ENCODE results near the gene CYTH3. TPM values are rescaled to one million over a fixed set of nuclear protein-coding genes. Genes with fewer than 3 reads are reported as not detected.

CYTH3 gene
- total and polyA plus RNA-seq, 2 of the 4 experiments (the other 2 are of a cell fraction) = 14.2 to 34.8 TPM

DNA sequence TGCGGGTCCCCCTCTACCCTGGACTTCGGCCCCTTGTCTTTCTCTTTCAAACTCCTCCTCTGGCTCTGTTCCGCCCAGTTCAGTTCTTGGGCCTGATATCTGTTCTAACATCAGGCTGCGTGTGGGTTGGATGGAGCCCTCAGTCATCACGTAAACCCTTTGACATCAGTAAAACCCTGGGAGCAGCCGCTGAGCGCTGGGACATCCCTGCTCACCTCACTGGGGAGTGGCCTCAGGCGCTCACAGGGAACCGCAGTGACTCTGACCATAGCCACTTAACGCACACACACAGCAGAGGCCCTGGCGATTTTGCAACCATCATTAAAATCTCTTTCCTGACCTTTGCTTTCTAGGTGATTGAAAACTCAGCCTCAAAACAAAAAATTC lies 113.3 kb downstream of the CYTH3 start:
- H2AK9ac ChIP-seq (replicated peaks; ENCODE audit: low read depth, low read length, poor library complexity) = no peak overlapping the region
- H4K20me1 ChIP-seq (ENCODE audit: insufficient read depth, low read length) = no peaks in the 10 kb centered on the region; the same call in 1 of the 2 replicates
- H3K9me1 ChIP-seq (ENCODE audit: insufficient read depth, low read length) = no peaks in the 10 kb centered on the region
- no peak overlapping the region for H2AFZ ChIP-seq (replicated peaks; ENCODE audit: low read length, poor library complexity)
- H4K5ac ChIP-seq (ENCODE audit: low read depth, low read length) = no peak overlapping the region
- no peak overlapping the region for H2BK20ac ChIP-seq (ENCODE audit: low read depth, low read length)
- peaks cover 4 to 27% of the 10 kb centered on the region in 2 experiments; a peak in 2 of 4 replicates for H3K79me1 ChIP-seq (ENCODE audit: low read depth in 1 of 2, low read length in 2 of 2)
- ATAC-seq (ENCODE audit: low read depth) (no peak), DNase-seq (peak; percentile 5)
- H4K91ac ChIP-seq (ENCODE audit: insufficient read depth, low read depth, low read length) = no peak overlapping the region
- no TSS peak for BruUV-seq (replicated peaks)
- H3K4me2 ChIP-seq (ENCODE audit: low read depth, low read length) = no peak overlapping the region
- H3K23ac ChIP-seq (ENCODE audit: low read depth, low read length) = no peak overlapping the region
- H3K4me3 ChIP-seq (ENCODE audit: insufficient read depth, low read depth, low read length) = no peak overlapping the region
- no peak overlapping the region for H3K9ac ChIP-seq (ENCODE audit: low read depth, low read length)
- in situ Hi-C loops (cut with MboI; ENCODE audit: low sequenced_read_pairs) = no loop called here
- no peaks in the 10 kb centered on the region for H3K27me3 ChIP-seq (ENCODE audit: control insufficient read depth, insufficient read depth, low read length)
- no peak overlapping the region for H3K27ac ChIP-seq (ENCODE audit: insufficient read depth, low read length)
- no peak overlapping the region for H2AK5ac ChIP-seq (ENCODE audit: low read depth, low read length)
- dilution Hi-C loops (cut with HindIII; ENCODE audit: low sequenced_read_pairs, unreplicated experiment) = no loop called here
- H3K18ac ChIP-seq (ENCODE audit: low read depth, low read length) = no peak overlapping the region
- no peak overlapping the region for H3K4ac ChIP-seq (ENCODE audit: low read depth, low read length)
- intact Hi-C loops (cut with micrococcal nuclease) = loop anchor here (10.0 kb wide), 1 partner anchor 276 kb away; no protein-coding TSS in a partner anchor
- no peaks in the 10 kb centered on the region for H3K9me3 ChIP-seq (ENCODE audit: control insufficient read depth, insufficient read depth, low read length)
- no peak overlapping the region for H4K8ac ChIP-seq (ENCODE audit: low read depth in 2 of 2, low read length in 2 of 2)
- H2BK120ac ChIP-seq (ENCODE audit: low read depth, low read length) = no peak overlapping the region
- H3K4me1 ChIP-seq (ENCODE audit: control insufficient read depth, insufficient read depth, low read length) = peaks cover 1% of the 10 kb centered on the region
- CTCF ChIA-PET = interaction anchor here (1.6 to 1.7 kb wide), 2 partner anchors 162 to 164 kb away, joined by 6 to 15 read pairs; no protein-coding TSS in a partner anchor
- no peak overlapping the region for H3K56ac ChIP-seq (ENCODE audit: extremely low read depth, insufficient read depth, low read length)
- no peak overlapping the region for H2BK5ac ChIP-seq (ENCODE audit: low read depth, low read length, poor library complexity, severe bottlenecking)
- no peak overlapping the region for H2BK15ac ChIP-seq (ENCODE audit: low read depth, low read length)
- no peak overlapping the region for H3K14ac ChIP-seq (replicated peaks; ENCODE audit: low read depth, low read length)
- H3K36me3 ChIP-seq (ENCODE audit: control insufficient read depth, insufficient read depth, low read length) = peaks cover 58% of the 10 kb centered on the region
- POLR2A ChIA-PET (ENCODE audit: unreplicated experiment) = no interaction called here
- no peak for TF ChIP-seq RFX5 (IDR thresholded peaks at IDR 0.05; ENCODE audit: low read depth, low read length)
- TF ChIP-seq CEBPB (IDR thresholded peaks at IDR 0.05; ENCODE audit: low read depth, low read length) = no peak
- no peak for TF ChIP-seq RCOR1 (IDR thresholded peaks at IDR 0.05; ENCODE audit: insufficient replicate concordance, low read length)
- no peak for TF ChIP-seq BHLHE40 (IDR thresholded peaks at IDR 0.05; ENCODE audit: low read depth, low read length)
- TF ChIP-seq MXI1 (IDR thresholded peaks at IDR 0.05; ENCODE audit: borderline replicate concordance, low read depth, low read length) = no peak
- no peak for TF ChIP-seq MAZ (IDR thresholded peaks at IDR 0.05; ENCODE audit: borderline replicate concordance, low read depth, low read length)
- no peak for TF ChIP-seq SMC3 (IDR thresholded peaks at IDR 0.05; ENCODE audit: low read depth, low read length)
- TF ChIP-seq MAFK (IDR thresholded peaks at IDR 0.05; ENCODE audit: low read depth, low read length) = no peak
- TF ChIP-seq NFE2L2 (IDR thresholded peaks at IDR 0.05; ENCODE audit: low read depth, low read length) = no peak
- no peak for TF ChIP-seq CHD1 (IDR thresholded peaks at IDR 0.05; ENCODE audit: low read depth, low read length)
- TF ChIP-seq, protein P1, sequence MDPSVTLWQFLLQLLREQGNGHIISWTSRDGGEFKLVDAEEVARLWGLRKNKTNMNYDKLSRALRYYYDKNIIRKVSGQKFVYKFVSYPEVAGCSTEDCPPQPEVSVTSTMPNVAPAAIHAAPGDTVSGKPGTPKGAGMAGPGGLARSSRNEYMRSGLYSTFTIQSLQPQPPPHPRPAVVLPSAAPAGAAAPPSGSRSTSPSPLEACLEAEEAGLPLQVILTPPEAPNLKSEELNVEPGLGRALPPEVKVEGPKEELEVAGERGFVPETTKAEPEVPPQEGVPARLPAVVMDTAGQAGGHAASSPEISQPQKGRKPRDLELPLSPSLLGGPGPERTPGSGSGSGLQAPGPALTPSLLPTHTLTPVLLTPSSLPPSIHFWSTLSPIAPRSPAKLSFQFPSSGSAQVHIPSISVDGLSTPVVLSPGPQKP (IDR thresholded peaks at IDR 0.05; ENCODE audit: borderline replicate concordance, low read depth, low read length) = no peak
- TF ChIP-seq, protein P2, sequence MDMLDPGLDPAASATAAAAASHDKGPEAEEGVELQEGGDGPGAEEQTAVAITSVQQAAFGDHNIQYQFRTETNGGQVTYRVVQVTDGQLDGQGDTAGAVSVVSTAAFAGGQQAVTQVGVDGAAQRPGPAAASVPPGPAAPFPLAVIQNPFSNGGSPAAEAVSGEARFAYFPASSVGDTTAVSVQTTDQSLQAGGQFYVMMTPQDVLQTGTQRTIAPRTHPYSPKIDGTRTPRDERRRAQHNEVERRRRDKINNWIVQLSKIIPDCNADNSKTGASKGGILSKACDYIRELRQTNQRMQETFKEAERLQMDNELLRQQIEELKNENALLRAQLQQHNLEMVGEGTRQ (IDR thresholded peaks at IDR 0.05; ENCODE audit: low read depth, low read length) = no peak
- TF ChIP-seq, protein P3, sequence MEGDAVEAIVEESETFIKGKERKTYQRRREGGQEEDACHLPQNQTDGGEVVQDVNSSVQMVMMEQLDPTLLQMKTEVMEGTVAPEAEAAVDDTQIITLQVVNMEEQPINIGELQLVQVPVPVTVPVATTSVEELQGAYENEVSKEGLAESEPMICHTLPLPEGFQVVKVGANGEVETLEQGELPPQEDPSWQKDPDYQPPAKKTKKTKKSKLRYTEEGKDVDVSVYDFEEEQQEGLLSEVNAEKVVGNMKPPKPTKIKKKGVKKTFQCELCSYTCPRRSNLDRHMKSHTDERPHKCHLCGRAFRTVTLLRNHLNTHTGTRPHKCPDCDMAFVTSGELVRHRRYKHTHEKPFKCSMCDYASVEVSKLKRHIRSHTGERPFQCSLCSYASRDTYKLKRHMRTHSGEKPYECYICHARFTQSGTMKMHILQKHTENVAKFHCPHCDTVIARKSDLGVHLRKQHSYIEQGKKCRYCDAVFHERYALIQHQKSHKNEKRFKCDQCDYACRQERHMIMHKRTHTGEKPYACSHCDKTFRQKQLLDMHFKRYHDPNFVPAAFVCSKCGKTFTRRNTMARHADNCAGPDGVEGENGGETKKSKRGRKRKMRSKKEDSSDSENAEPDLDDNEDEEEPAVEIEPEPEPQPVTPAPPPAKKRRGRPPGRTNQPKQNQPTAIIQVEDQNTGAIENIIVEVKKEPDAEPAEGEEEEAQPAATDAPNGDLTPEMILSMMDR (conservative IDR thresholded peaks at IDR 0.05; ENCODE audit: low read depth, low read length) = no peak
- TF ChIP-seq FOS (IDR thresholded peaks at IDR 0.05; ENCODE audit: low read depth, low read length) = no peak
- no peak for TF ChIP-seq RAD21 (IDR thresholded peaks at IDR 0.05; ENCODE audit: low read length)
- no peak for TF ChIP-seq POLR2A (IDR thresholded peaks at IDR 0.05; ENCODE audit: low read depth, low read length)
- 92% methylated on average over 6 of the region's 11 CpGs; no CpG with 5 or more reads in 1 of the 2 experiments for WGBS, 2 experiments (ENCODE audit: extremely low coverage in 2 of 2, insufficient read length in 1 of 2)
